Activated CD8-positive, alpha-beta memory T cell treated with anti-CD3 and anti-CD28 coated beads, Interleukin-2, amount 50 U/mL, for 1 hour (primary cell): ENCODE measurements around the gene ARVCF.

Experiments
- DNase-seq: peaks from one replicate; pipeline ENCODE4 v3.0.0-alpha.2; 2020; ENCODE audit errors: extremely low read depth

ARVCF gene

GRCh38 chr22:20052309-20053259 is 36.0 kb upstream of the ARVCF start:
- DNase-seq, result no peak

- no peak for DNase-seq
Measured at GRCh38 chr22:20051927-20052308, 35.3 kb upstream of the ARVCF start.

DNA sequence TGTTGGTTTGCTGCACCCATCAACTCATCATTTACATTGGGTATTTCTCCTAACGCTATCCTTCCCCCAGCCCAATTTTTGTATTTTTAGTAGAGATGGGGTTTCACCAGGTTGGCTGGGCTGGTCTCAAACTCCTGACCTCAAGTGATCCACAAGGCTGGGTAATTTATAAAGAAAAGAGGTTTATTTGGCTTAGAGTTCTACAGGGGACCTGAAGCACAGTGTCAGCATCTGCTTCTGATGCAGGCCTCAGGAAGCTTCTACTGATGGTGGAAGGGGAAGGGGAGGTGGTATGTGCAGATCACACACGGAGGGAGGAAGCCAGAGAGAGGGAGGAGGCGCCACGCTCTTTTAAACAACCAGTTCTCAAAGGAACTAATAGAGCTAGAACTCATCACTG is 30.1 kb upstream of the ARVCF start:
- DNase-seq, result no peak

DNA sequence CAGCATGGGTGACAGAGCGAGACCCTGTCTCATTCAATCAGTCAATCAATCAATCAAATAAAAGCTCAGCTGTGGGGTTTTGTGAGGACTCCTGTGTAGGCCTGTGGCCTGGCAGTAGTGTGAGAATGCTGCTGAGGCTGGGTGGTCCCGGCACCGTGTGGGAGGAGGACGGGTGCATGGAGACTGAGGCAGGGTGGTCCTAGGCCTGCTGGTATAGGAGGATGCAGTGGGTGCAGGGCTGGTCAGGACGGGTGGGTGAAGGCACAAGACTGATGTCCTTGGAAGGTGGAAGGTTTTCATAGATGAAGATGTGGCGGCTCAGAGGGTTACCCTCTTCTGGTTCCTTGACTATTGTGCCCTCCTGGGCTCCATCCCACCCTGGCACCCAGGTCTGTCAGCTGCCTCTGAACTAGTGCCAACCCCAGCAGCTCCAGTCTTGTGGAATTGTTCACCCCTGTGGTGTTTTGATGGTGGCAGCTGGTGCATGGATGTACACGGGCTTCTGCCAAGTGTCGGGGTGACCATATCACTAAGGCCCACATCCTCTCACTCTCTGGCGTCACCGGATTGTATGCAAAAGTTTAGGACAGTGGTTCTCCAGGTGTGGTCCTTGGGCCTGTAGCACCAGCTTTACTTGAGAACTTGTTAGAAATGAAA is 28.0 kb upstream of the ARVCF start:
- no peak for DNase-seq

- DNase-seq, result no peak
Measured at GRCh38 chr22:20043997-20044342, 27.3 kb upstream of the ARVCF start.

DNA sequence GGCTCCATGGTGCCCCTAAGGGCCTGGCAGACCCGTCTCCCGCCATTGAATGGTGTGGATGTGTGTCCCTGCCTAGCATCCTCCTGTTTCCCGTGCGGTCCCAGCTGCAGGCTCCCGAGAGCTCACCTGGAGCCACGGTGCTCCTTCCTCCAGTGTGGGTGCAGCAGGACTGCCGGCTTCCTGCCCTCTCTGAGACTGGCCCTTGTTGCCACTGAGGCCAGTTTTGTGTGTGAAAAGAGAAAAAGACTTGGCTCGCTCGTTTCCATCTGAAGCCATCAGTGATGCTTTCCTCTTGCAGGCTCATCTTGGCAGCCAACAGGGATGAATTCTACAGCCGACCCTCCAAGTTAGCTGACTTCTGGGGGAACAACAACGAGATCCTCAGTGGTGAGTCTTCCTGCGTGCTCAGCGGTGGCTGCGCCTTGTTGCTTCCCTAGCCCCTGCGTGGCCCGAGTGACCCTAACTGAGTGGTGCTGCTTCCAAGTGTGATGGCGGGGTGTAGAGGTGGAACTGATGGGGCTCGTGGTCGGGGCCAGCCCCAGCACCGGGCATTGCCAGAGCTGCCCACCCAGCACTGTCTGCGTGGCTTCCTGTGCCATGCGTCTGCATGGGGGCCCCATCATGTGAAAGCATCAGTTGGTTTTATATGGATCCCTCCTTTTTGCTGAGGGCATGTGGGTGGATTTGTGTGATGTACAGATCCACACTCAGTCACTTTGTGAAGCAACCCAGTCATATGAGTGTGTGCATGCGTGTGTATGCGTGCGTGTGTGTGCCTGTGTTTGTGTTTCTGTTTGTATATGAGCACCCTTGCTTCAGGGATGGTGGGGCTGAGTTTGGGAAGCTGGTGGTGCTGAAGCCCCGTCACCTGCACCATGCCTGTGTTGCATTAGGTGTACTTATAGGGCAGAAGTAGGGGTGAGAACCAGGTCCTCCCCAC is 26.7 kb upstream of the ARVCF start:
- no peak for DNase-seq

DNA sequence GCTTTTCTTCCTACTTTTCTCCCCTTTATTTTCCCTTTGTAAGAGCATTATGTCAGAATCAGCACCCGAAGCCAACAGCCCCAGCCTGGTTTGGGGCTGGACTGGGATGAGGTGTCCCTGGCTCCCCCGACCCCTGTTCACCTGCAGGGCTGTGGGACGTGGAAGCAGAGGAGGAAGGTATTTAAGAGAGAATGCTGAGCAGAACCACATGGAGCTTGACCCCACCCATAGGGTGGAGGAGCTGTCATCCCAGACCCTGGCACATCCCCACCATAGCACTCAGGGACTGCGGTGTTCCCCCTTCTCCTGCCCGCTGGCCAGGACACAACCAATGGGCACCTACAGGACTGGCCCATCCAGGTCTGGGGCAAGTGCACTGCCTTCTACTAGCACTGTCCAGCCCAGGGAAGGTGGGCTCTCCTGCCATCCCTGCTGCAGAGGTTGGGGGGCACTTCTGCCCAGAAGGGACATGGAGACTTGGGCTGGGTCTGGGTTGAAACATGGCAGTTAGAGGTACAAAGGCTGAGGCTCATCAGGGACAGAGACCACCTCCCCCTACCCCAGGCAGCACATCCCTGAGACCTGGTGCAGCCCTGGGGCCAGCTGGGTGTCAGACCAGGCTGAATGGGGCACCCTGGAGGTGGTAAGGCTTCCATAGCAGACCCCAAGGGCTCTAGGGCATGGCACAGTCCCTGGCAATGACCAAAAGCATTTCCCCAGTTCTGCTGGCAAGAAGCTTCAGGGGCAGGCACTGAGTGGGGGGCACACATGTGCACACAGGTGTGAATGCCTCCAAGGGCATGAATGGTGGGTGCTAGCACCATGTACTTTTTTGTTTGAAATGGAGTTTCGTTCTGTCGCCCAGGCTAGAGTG is 23.9 kb upstream of the ARVCF start:
- no peak for DNase-seq

DNA sequence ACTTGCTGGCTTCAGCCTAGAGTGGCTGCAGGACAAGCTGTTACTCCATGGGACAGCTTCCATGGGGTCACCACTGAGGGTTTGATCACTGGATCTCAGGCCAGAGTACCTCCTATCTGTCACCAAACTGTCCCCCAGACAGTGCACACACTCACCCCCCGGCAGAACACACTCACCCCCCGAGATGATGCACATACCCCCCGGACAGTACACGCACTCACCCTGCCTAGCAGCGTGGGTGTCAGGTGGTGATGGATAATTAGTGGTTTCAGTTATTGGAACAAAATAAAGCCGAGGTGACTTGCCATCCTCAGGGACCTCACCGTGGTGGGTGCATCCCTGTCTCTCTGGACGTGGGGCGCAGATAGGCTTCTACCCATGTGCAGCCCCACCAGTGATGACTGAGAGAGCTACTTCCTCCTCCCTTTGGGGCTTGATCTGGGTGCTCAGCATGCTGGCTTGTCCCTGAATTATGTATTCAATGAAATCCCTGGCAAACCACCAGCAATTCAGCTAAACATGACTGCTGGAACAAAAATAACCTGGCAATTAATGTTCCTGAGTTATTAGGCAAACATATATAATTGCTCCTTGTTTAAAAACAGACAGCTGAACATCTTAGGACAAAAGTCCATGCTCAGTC is 23.2 kb upstream of the ARVCF start:
- DNase-seq, result no peak

DNA sequence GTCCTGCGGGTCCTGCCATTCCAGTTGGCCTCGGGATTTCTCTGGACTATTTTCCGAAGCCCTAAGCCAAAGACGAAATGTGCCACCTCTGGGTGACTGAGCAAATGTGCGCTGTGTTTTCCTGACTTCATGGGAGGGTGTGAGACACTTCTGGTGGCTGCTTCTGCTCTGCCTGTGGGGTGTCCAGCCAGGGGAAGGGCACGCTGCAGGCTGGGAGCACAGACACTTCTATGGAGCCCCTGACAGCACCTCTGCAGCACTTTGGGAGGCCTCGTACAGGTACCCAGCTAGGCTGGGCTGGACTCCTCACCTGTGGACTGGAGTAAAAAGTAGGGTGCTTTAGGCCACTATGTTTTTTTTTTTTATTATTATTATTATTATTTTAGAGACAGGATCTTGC is 22.0 kb upstream of the ARVCF start:
- no peak for DNase-seq

GRCh38 chr22:20037419-20037818 is 20.8 kb upstream of the ARVCF start:
- DNase-seq, result no peak

DNA sequence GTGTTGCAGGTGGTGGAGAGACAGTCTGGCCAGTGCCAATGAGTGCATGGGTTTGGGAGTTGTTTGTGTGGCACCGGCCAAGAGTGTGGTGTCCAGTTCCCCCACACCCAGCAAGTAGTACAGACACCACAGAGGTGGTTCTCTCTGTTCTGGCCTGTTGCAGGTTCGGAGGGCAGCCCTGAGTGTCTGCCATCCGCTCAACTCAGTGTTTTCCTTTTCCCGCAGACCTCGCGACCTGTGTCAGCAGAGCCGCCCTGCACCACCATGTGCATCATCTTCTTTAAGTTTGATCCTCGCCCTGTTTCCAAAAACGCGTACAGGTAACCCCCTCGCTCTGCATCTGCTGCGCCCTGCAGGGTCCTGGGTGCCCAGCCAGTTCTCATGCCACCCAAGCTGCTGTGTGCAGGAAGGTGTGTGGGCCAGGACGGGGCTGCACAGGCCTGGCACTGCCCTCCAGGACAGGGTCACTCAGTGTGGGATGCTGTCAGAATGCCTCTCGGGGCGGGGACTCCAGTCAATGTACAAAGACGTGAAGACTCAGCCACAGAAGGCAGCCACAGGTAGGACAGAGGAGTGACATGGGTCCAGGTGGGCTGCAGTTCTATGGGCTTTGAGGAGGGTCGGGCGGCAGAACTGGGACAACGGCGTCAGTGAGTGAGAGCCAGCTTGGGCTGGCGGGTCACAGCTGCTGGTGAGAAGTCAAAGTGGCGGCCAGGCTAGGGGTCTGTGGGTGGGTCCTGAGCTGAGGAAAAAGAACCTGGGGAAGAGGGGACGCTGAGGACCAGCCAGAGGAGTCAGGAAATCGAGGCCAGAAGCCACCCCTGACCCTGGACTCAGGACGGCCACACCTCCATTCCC is 20.1 kb upstream of the ARVCF start:
- no peak for DNase-seq

- no peak for DNase-seq
Measured at GRCh38 chr22:20036084-20036482, 19.5 kb upstream of the ARVCF start.

GRCh38 chr22:20035375-20036083 is 18.9 kb upstream of the ARVCF start:
- DNase-seq, result no peak

DNA sequence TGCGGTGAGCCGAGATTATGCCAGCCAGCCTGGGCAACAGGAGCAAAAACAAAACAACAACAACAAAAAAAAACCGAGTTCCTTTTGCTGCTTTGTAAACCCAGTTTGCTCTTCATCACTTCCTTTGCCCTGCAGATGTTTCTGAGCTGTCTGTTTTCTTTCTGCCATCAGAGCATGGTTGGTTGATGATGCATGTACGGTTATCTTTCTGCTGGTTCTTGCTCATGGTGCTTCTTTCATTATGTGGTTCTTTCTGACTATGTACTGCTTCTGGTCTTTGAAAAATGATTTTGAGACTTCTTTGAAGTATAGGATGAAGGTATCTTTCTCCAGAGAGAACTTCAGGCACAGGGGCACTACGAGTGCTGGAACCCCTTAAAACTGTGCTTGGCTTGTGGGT is 17.5 kb upstream of the ARVCF start:
- DNase-seq, result no peak

DNA sequence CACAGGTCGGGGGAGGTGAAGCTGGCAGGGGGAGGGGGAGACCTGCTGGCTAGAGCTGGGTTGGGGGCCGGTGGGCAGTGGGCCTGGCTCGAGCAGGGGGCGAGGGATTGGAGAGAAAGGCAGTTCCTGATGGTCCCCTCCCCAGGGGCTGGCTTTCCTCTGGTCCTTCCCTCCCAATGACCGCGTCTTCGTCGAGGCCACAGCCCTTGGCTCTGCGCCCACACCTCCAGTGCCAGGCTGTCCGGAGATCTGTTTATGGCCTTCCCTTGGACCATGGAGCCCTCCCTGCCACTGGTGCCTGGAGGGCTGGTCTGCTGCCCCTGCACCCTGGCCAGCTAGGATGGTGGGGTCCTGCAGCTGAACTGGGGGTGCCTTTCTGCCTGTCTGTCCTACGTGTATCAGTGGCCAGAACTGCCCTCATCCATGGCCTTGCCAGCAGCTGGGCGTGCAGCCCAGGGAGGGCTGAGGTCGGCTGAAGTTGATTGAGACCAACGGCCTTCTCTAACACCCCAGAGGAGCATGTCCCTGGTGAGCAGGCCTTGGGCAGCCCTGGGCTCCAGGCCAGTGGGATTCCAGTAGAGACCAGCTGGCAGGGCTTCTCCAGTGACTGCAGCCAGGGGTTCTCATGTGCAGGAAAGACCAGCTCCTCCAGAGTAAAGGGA is 16.6 kb upstream of the ARVCF start:
- DNase-seq, result no peak

DNA sequence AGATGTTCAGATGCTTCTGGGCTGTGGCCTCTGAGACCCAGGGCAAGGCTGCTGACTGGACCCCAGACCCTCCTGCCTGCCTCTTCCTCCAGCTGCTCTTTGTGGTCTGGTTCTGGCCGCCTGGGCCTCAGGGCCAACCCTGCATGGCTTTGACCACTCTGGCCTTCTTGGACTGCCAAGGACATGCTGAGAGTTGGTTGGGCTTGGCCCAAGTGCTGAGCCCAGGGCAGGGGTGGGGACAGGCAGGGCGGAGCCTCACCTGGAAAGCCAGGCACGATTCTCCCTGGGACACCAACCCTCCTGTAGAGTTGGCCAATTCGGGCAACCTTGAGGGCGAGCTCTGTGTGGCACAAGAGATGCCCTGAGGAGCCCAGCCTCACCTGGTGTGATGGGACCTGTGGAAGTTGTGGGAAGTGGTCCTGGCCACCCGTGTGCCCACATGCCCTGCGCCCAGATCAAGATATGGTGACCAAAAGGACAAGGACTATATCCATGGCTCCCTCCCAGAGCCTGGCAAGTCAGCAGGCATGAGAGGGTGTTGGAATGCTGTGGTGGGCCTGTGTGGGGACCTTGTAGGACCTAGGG is 15.9 kb upstream of the ARVCF start:
- no peak for DNase-seq

DNA sequence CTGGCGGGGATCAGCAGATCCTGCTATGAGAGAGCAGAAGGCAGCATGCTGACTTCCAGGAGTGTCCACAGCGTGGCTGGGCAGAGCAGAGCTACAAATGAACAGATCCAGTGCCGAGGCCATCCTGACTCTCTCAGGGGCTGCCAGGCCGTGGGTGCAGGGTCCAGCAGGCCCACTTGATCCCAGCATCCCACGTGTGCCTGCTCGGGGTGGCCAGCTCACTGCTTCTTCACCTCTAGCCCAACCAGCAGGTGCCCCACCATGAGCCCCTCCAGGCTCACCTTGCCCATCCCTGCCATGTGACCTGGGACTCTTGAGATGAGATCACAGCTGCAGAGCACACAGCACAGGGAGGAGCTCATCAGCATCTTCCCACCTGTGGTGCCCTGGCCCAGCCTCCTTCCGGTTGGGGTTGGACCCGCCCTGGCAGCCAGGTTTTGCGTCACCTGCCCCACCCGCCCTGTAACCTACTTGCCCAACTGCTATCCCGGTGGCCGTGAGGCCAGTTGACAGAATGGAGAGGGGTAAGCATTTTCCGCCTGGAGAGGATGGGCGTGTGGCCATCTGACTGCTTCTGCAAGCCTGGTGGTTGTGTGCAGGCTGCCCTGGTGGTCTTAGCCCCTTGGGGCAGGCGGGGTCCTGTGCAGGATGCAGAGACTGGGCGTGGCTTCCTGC is 15.2 kb upstream of the ARVCF start:
- no peak for DNase-seq
